ENCODE measurements around the gene METTL24.

- TF ChIP-seq KDM1A (IDR thresholded peaks at IDR 0.05; ENCODE audit: borderline replicate concordance, low read length) (no peak), POLR2A (IDR thresholded peaks at IDR 0.05; ENCODE audit: control extremely low read depth in 1 of 2, low read depth in 2 of 2, low read length in 2 of 2) (no peak), CTCF (IDR thresholded peaks at IDR 0.05; ENCODE audit: control extremely low read depth in 1 of 3, insufficient read depth in 1 of 3, low read depth in 1 of 3, low read length in 3 of 3) (no peak), SP4 (IDR thresholded peaks at IDR 0.05; ENCODE audit: low read length) (no peak), SP2 (IDR thresholded peaks at IDR 0.05; ENCODE audit: low read length) (no peak), RNF2 (IDR thresholded peaks at IDR 0.05; ENCODE audit: borderline replicate concordance, low read depth, low read length, missing control alignments, poor library complexity, severe bottlenecking) (no peak), MAFK (IDR thresholded peaks at IDR 0.05; ENCODE audit: low read depth, low read length) (no peak), ZNF274 (IDR thresholded peaks at IDR 0.05; ENCODE audit: borderline replicate concordance, extremely low read depth, low read length) (no peak), JUND (IDR thresholded peaks at IDR 0.05; ENCODE audit: low read length) (no peak), NRF1 (IDR thresholded peaks at IDR 0.05; ENCODE audit: low read depth, low read length) (no peak), RBBP5 (IDR thresholded peaks at IDR 0.05; ENCODE audit: borderline replicate concordance, low read depth, low read length) (no peak), MAX (IDR thresholded peaks at IDR 0.05) (no peak)
Observed at GRCh38 chr6:110315207-110315868, 42.8 kb downstream of the METTL24 start.
